HG03469 (cell line): ENCODE data around the gene METTL24.
A peak's percentile ranks its signal among the peaks of the same experiment; 100 is the strongest.
"Not testable (repeated sequence)": the region's sequence is repeated elsewhere in the genome, so short reads cannot be mapped to it uniquely, and the experiment has no call there.

Experiments
- ATAC-seq: cut with Tn5 transposase; IDR thresholded peaks from one replicate; pipeline ENCODE4 v1.9.1; 2021; ENCODE audit warnings: mild to moderate bottlenecking, moderate library complexity, moderate number of reproducible peaks; ENCODE audit not compliant: unreplicated experiment

METTL24 gene

DNA sequence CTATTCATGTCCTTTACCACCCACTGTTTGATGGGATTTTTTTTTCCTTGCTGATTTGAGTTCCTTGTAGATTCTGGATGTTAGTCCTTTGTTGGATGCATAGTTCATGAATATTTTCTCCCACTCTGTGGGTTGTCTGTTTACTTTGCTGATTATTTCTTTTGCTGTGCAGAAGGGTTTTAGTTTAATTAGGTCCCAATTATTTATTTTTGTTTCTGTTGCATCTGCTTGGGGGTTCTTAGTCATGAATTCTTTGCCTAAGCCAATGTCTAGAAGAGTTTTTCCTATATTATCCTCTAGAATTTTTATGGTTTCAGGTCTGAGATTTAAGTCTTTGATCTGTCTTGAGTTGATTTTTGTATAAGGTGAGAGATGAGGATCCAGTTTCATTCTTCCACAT is 85.4 kb downstream of the METTL24 start:
- not testable (repeated sequence) for ATAC-seq

- ATAC-seq = no peak
Observed at GRCh38 chr6:110271732-110272022, 86.5 kb downstream of the METTL24 start.

GRCh38 chr6:110270165-110270564 is 88.0 kb downstream of the METTL24 start:
- no peak for ATAC-seq

- ATAC-seq = no peak
Observed at GRCh38 chr6:110269623-110270022, 88.5 kb downstream of the METTL24 start.

GRCh38 chr6:110266996-110267395 is 91.2 kb downstream of the METTL24 start:
- no peak for ATAC-seq

DNA sequence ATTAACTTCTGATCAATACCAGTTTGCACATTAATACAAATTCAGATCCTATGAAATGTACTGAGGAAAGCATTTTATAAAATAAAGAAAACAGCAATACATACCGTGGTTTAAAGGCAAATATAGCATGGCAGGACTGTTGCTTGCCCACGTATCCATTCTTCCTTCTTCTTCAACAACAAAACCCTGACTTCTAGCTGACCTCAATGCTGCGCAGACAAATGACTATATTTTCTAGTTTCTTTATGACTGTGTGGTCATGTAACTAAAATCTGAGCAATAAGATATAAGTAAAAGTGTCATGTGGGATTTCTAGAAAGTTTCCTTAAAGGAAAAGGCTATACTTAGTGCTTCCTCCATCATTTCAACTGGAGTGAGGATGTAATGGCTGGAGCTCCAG is 92.9 kb downstream of the METTL24 start:
- no peak for ATAC-seq

GRCh38 chr6:110256366-110256765 is 101.8 kb downstream of the METTL24 start:
- no peak for ATAC-seq

DNA sequence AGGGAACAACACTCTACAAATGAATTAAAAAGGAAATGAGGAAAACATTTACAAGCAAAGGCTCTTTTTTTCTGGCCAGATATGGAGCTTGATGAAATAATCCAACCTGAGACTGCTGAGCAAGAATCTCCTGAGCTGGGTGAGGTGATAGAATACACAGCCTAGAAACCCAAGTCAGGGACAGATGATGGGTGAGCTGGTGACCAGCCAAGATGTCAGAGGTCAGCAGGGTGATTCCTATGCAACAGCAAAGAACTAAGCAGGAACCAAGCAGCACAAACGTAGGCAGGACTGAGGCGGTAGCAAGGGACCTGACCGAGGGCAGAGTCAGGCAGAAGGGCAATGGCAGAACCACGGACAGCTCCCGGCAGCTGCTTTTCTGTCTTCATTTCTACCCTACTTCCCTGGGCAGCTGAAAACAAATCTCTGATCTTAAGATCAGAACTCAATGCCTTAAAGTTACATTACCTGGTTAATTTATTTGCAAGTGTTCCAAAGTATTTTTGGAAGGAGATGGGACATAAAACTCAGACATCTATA is 102.9 kb downstream of the METTL24 start:
- no peak for ATAC-seq

DNA sequence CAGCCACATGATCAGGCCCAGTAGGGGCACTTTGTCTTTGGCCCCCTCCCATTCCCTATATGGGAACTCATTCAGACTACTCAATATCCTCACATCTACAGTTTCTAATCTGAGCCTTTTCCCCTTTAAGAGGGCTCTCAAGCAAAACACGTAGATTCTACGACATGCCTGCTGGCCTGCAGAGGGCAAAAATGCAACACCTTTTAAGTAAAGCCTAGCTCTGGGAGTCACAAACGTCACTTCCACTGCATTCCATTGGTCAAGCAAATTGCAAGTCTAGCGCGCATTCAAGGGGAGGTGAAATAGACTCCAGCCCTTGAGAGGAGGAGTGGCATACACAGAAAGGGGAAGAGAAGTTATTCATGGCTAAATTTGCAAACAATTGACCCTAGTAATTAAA is 107.3 kb downstream of the METTL24 start:
- ATAC-seq = no peak

DNA sequence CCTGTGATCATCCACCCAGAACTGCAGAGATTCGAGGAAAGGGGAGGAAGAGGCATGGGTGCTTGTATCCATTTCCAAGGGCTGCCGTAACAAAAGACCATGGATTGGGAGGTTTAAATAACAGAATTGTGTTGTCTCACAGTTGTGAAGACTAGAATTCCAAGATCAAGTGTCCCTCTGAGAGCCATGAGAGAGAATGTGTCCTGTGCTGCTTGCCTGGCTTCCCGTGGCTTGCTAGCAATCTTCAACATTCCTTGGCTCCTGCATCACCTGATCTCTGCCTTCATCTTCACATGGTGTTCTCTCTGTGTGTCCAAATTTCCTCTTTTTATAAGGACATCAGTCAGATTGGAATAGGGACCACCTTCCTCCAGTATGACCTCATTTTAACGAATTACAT is 108.1 kb downstream of the METTL24 start:
- ATAC-seq = no peak

DNA sequence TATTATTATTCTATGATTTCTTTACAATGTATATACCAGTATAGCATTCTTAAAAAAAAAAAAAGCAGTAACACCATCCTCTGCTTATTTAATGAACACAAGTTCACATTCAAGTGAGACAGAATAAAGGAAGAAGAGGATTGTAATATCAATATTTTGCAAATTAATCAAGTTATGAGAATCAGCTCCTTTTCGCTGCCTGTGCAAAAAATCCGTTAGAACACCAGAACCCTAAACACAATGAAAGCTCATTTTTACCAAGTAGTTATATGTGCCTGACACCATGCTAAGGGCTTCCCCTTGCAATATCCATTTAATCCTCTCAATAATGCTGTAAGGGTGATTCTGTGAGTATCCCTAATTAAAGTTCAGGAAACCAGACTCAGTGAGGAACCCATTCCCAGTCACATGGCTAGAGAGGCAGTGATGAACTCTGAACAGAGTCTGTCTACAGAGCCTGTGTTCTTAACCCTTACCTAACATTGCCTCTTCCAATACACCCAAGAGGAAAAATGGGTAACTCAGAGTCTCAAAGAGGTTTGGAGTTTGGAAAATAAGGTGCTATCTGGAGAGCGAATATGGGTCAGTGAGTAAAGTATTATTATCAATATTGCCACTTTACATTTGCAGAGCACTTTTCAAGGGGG is 111.1 kb downstream of the METTL24 start:
- no peak for ATAC-seq

DNA sequence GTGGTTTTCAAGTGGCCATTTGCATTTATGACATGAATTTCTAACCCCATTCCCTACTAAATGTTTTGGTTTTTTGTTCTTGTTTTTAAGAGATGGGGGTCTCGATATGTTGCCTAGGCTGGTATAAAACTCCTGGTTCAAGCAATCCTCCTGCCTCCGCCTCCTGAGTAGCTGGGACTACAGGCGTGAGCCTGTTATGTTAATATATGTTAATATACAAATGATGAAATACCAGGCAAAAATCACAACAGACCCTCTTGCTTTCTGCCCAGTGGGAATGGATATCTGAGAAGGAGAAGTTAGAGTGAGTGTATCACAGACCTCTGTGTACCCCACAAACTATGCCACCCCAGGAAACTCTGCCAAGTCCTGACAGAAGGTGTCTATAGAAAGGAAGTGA is 111.8 kb downstream of the METTL24 start:
- ATAC-seq = no peak

- ATAC-seq = not testable (repeated sequence)
Observed at GRCh38 chr6:110244621-110245020, 113.5 kb downstream of the METTL24 start.

GRCh38 chr6:110239526-110240274 is 118.4 kb downstream of the METTL24 start:
- no peak for ATAC-seq

- ATAC-seq = not testable (repeated sequence)
Observed at GRCh38 chr6:110236007-110236406, 122.1 kb downstream of the METTL24 start.

GRCh38 chr6:110233770-110234374 is 124.3 kb downstream of the METTL24 start:
- peak; percentile 70 for ATAC-seq

DNA sequence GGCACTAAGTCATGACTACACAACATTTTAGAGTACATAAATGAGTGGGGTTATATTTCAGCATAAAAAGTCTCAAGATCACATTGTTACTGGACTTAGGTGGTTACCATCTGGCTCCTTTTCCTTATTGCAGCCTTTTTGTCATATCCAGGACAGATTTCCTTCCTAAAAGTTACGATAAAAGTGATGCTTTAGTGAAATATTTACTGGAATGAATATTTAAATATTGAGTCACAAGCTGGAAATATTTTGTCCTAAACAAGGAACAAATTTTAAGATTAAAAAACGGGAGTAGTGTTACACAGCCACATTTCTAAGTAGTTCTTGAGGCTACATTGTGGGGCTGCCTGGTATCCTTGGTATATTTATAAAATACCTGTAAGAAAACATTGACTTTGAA is 125.7 kb downstream of the METTL24 start:
- ATAC-seq = no peak

- no peak for ATAC-seq
Observed at GRCh38 chr6:110226261-110226660, 131.9 kb downstream of the METTL24 start.

- no peak for ATAC-seq
Observed at GRCh38 chr6:110221738-110222137, 136.4 kb downstream of the METTL24 start.

- ATAC-seq = no peak
Observed at GRCh38 chr6:110217266-110217665, 140.9 kb downstream of the METTL24 start.

DNA sequence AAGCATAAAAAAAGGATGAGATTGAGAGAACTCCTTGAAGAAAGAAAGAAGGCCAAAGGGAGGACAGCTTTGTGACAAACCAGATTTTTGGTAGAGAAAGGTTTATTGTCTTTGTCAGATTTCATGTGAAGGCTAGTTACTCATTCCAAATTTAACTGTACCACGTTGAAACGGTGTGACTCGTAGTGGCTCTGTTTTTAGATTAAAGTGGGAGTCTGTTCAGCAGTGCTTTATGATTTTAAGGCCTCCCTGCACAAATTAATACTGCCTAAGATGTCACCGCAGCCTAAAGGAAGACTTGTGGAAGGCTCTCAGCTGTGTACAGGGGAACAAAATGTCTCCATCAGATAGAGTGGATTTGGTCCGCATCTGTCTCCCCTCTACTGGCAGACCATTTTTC is 142.0 kb downstream of the METTL24 start:
- no peak for ATAC-seq

DNA sequence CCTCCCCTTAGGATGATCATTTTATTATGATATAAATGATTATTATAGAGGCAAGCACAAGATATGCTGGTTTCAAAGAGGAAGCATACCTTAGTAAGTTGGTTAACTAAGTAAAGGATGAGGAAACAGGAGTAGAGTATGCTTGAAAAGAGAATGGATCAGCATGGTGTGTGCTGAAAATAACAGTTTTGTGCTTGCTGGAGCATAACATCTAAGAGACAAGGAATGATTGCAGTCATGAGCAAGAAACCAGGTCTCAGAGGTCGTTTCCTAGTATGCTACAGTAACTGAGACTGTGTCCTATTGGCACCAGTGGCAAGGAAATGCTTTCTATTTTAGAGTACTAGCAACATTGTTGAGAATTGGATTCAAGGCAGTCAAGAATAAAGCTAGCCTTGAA is 143.8 kb downstream of the METTL24 start:
- ATAC-seq = no peak
